HCT116 (cell line): Measurements from ENCODE around the gene SPATA16. TPM values are rescaled to one million over a fixed set of nuclear protein-coding genes. Genes with fewer than 3 reads are reported as not detected.

Experiments
- ATAC-seq: fragments of 200-7000 bp; cut with Tn5 transposase; 2 replicates; pipeline ENCODE4 v1.9.1; 2020; ENCODE audit warnings: mild to moderate bottlenecking, moderate library complexity
- BruUV-seq: library from RNA; stranded (reverse); fragments of 400-500 nt; replicated peaks from 2 replicates; lab custom pipeline; 2021; lab: Mats Ljungman, UMichigan
- CTCF ChIA-PET: fragments of 300-600 bp; sonication (Branson Sonifier 250); formaldehyde crosslinking; loops from one replicate; lab custom pipeline; 2021; ENCODE audit warnings: antibody characterized with exemption; lab: Charles Lee
- POLR2A ChIA-PET: fragments of 300-600, 350-600 bp; sonication (Branson Sonifier 250); formaldehyde crosslinking; loops from one replicate; lab custom pipeline; 2021; ENCODE audit warnings: antibody characterized with exemption; lab: Charles Lee
- RAD21 ChIA-PET, 2 experiments: fragments of 300-600 bp; sonication (Branson Sonifier 250); formaldehyde crosslinking; loops; one replicate each; lab custom pipeline; 2023; ENCODE audit warnings: low total read pairs in 2 of 2; ENCODE audit not compliant: uncharacterized antibody in 2 of 2, unreplicated experiment in 2 of 2, low non-redundant PET in 1 of 2; lab: Charles Lee
- DNase-seq: peaks from one replicate; pipeline ENCODE4 v3.0.0-alpha.2; 2010; ENCODE audit warnings: low read depth, low spot score
- H2AFZ ChIP-seq: fragments of 200-600 bp; shearing (Covaris generic), sonication (generic); 2 replicates; pipeline ENCODE4 v1.6.1; 2017; ENCODE audit warnings: low read depth, mixed run types, mixed read lengths, antibody characterized with exemption, low read length; ENCODE audit not compliant: poor library complexity, severe bottlenecking
- H3K27ac ChIP-seq: 2 replicates; pipeline ENCODE4 v1.5.1; 2012; ENCODE audit warnings: low read depth, low read length
- H3K27me3 ChIP-seq: fragments of 200-600 bp; sonication (generic); 2 replicates; pipeline ENCODE4 v1.6.1; 2016; ENCODE audit warnings: mixed run types, low read length, mixed read lengths; ENCODE audit not compliant: insufficient read depth
- H3K36me3 ChIP-seq, 2 experiments: fragments of 200-500 bp in 1 of 2; fragments of 200-600 bp in 1 of 2; sonication (Bioruptor generic) in 1 of 2; sonication (generic) in 1 of 2; 2 replicates each; pipeline versions ENCODE4 v1.5.1 to v1.6.1; 2014 to 2016; ENCODE audit warnings: low read length in 2 of 2, inconsistent platforms in 1 of 2, mixed read lengths in 1 of 2, mixed run types in 1 of 2; ENCODE audit not compliant: insufficient read depth in 2 of 2, control insufficient read depth in 1 of 2
- H3K4me1 ChIP-seq, 2 experiments: fragments of 200-600 bp in 1 of 2; sonication (generic) in 1 of 2; 2 replicates each; pipeline versions ENCODE4 v1.5.1 to v1.6.1; 2012 to 2017; ENCODE audit warnings: low read length in 2 of 2, inconsistent platforms in 1 of 2, mild to moderate bottlenecking in 1 of 2, mixed read lengths in 1 of 2, mixed run types in 1 of 2, moderate library complexity in 1 of 2; ENCODE audit not compliant: insufficient read depth in 2 of 2, control insufficient read depth in 1 of 2
- H3K4me2 ChIP-seq: fragments of 200-600 bp; sonication (generic); 2 replicates; pipeline ENCODE4 v1.6.1; 2017; ENCODE audit warnings: mixed run types, low read length, mixed read lengths
- H3K4me3 ChIP-seq, 2 experiments: fragments of 200-600 bp in 1 of 2; sonication (generic) in 1 of 2; replicated peaks in 1 of 2; 2 replicates each; pipeline ENCODE4 v1.5.1; 2011 to 2016; ENCODE audit warnings: low read length in 2 of 2, control low read depth in 1 of 2, low read depth in 1 of 2, mild to moderate bottlenecking in 1 of 2, mixed read lengths in 1 of 2, mixed run types in 1 of 2
- H3K79me2 ChIP-seq: fragments of 200-600 bp; sonication (generic); 2 replicates; pipeline ENCODE4 v1.6.1; 2017; ENCODE audit warnings: mild to moderate bottlenecking, mixed run types, low read length, moderate library complexity, mixed read lengths; ENCODE audit not compliant: insufficient read depth
- H3K9ac ChIP-seq: fragments of 200-600 bp; sonication (generic); 2 replicates; pipeline ENCODE4 v1.6.1; 2016; ENCODE audit warnings: low read length, mixed read lengths
- H3K9me2 ChIP-seq: fragments of 200-600 bp; sonication (generic), shearing (Covaris generic); 2 replicates; pipeline ENCODE4 v1.6.1; 2017; ENCODE audit warnings: mixed run types, mild to moderate bottlenecking, moderate library complexity; ENCODE audit not compliant: insufficient read depth
- H3K9me3 ChIP-seq, 2 experiments: fragments of 200-500 bp in 1 of 2; fragments of 200-600 bp in 1 of 2; sonication (Bioruptor generic) in 1 of 2; sonication (generic) in 1 of 2; 2 replicates each; pipeline ENCODE4 v1.6.1; 2014 to 2017; ENCODE audit warnings: low read length in 2 of 2, mixed read lengths in 2 of 2, inconsistent platforms in 1 of 2, low read depth in 1 of 2, mild to moderate bottlenecking in 1 of 2, mixed run types in 1 of 2, moderate library complexity in 1 of 2; ENCODE audit not compliant: control insufficient read depth in 1 of 2, insufficient read depth in 1 of 2
- H4K20me1 ChIP-seq: fragments of 200-600 bp; sonication (generic), shearing (Covaris generic); 2 replicates; pipeline ENCODE4 v1.6.1; 2017; ENCODE audit warnings: mixed run types, mild to moderate bottlenecking, moderate library complexity; ENCODE audit not compliant: insufficient read depth
- CBX3 ChIP-seq: IDR thresholded peaks from 2 replicates; pipeline ENCODE4 v1.6.1; 2012; ENCODE audit warnings: low read depth
- CEBPB ChIP-seq: IDR thresholded peaks from 2 replicates; pipeline ENCODE4 v1.6.1; 2012; ENCODE audit warnings: low read depth
- EGR1 ChIP-seq: IDR thresholded peaks from 2 replicates; pipeline ENCODE4 v1.6.1; 2012; ENCODE audit warnings: low read depth
- ELF1 ChIP-seq: IDR thresholded peaks from 2 replicates; pipeline ENCODE4 v1.6.1; 2012; ENCODE audit warnings: low read depth, borderline replicate concordance
- EZH2phosphoT487 ChIP-seq: fragments of 200-600 bp; IDR thresholded peaks from 2 replicates; pipeline ENCODE4 v1.6.1; 2018; ENCODE audit warnings: antibody characterized with exemption, borderline replicate concordance
- FOSL1 ChIP-seq: IDR thresholded peaks from 2 replicates; pipeline ENCODE4 v1.6.1; 2012; ENCODE audit warnings: low read depth
- JUND ChIP-seq: IDR thresholded peaks from 2 replicates; pipeline ENCODE4 v1.6.1; 2012
- POLR2A ChIP-seq: IDR thresholded peaks from 2 replicates; pipeline ENCODE4 v1.7.0; 2011; ENCODE audit warnings: borderline replicate concordance; ENCODE audit not compliant: insufficient read depth, insufficient read length; ENCODE audit errors: extremely low read depth
- POLR2AphosphoS5 ChIP-seq: IDR thresholded peaks from 2 replicates; pipeline ENCODE4 v1.6.1; 2011; ENCODE audit warnings: mild to moderate bottlenecking, low read depth, low read length, moderate library complexity
- RAD21 ChIP-seq: IDR thresholded peaks from 2 replicates; pipeline ENCODE4 v1.6.1; 2012; ENCODE audit warnings: low read depth, mild to moderate bottlenecking
- SP1 ChIP-seq: IDR thresholded peaks from 2 replicates; pipeline ENCODE4 v1.6.1; 2012; ENCODE audit warnings: low read depth
- TCF7L2 ChIP-seq: IDR thresholded peaks from 2 replicates; pipeline ENCODE4 v1.7.0; 2011; ENCODE audit warnings: borderline replicate concordance, inconsistent platforms; ENCODE audit not compliant: insufficient read depth, insufficient read length; ENCODE audit errors: extremely low read depth
- YY1 ChIP-seq: IDR thresholded peaks from 2 replicates; pipeline ENCODE4 v1.6.1; 2011; ENCODE audit warnings: low read length, low read depth, moderate library complexity, mild to moderate bottlenecking; ENCODE audit not compliant: insufficient replicate concordance; ENCODE audit errors: extremely low read depth
- ZFX ChIP-seq: fragments of 450-650 bp; IDR thresholded peaks from 2 replicates; pipeline ENCODE4 v1.6.1; 2017
- ZNF274 ChIP-seq: fragments of 200-500 bp; sonication (Bioruptor generic); IDR thresholded peaks from 2 replicates; pipeline ENCODE4 v1.6.1; 2014; ENCODE audit warnings: mild to moderate bottlenecking, low read depth, low read length, inconsistent platforms
- intact Hi-C: fragments of 100-400 bp; cut with micrococcal nuclease; formaldehyde crosslinking; loops from 2 replicates; pipeline ENCODE4 v1.10.0; 2022
- total RNA-seq: library from RNA; stranded (reverse); gene quantifications from one replicate; pipeline ENCODE4 v1.2.1, GENCODE V29; 2021; ENCODE audit not compliant: unreplicated experiment
- TF ChIP-seq, protein P1 (sequence below): IDR thresholded peaks from 2 replicates; pipeline ENCODE4 v1.6.1; 2012
- TF ChIP-seq, protein P2 (sequence below), 3 experiments: fragments of 200-600 bp in 1 of 3; sonication (generic) in 1 of 3; IDR thresholded peaks in 2 of 3; conservative IDR thresholded peaks in 1 of 3; 2 replicates each; pipeline ENCODE4 v1.5.1; 2012 to 2017; ENCODE audit warnings: low read depth in 2 of 3, low read length in 2 of 3, antibody characterized with exemption in 1 of 3, borderline replicate concordance in 1 of 3, control low read depth in 1 of 3, mild to moderate bottlenecking in 1 of 3, mixed read lengths in 1 of 3, mixed run types in 1 of 3, moderate library complexity in 1 of 3; ENCODE audit not compliant: insufficient read depth in 1 of 3
- TF ChIP-seq, protein P3 (sequence below): IDR thresholded peaks from 2 replicates; pipeline ENCODE4 v1.6.1; 2012; ENCODE audit warnings: low read depth
- TF ChIP-seq, protein P4 (sequence below): IDR thresholded peaks from 2 replicates; pipeline ENCODE4 v1.6.1; 2011; ENCODE audit warnings: mild to moderate bottlenecking, low read length, moderate library complexity; ENCODE audit not compliant: insufficient replicate concordance; ENCODE audit errors: extremely low read depth

Gene SPATA16
- total RNA-seq, 1 experiment from 2014 or later = not detected

DNA sequence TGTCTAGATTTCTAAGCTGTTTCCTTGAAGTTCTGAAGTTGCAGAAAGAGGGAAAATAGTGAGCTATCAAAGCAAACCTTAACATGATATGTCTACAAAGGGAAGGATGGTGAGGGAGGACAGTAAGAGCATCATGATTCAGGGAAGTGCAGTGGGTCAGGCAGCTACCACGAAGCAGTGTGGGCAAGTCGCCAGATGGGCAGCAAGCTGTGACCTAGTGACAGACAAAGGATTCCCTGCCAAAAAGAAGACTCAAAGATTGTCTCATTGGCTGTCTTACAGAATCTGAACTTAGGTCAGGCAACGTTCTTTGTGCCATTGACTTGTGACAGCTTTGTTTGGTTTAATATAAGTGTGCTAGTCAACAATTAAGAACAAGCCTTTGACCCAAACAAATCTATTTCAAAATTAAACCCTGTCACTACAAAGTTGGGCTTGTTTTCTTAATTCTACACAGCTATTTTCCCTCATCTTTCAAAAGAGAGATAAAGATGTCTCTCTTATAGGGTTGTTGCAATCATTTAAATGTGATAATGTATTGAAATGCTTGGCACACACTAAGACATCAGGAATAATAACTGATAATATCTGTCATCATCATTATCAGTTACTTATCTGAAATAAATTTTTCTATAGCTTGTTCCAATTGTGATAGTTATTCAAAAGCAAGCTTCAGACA lies 237.3 kb downstream of the SPATA16 start:
- no TSS peak for BruUV-seq
- Histone ChIP-seq H3K4me3 (no peak overlapping the region), H3K27me3 (no peaks in the 10 kb centered on the region), H3K79me2 (no peaks in the 10 kb centered on the region), H3K4me1 (no peaks in the 10 kb centered on the region), H3K36me3 (no peaks in the 10 kb centered on the region), H4K20me1 (no peaks in the 10 kb centered on the region), H2AFZ (no peak overlapping the region), H3K9me2 (no peaks in the 10 kb centered on the region; the same call in 1 of the 2 replicates), H3K27ac (no peak overlapping the region), H3K4me2 (no peak overlapping the region), H3K9ac (no peak overlapping the region), H3K9me3 (no peaks in the 10 kb centered on the region)
- DNase-seq (no peak), ATAC-seq (no peak)
- CTCF ChIA-PET = no interaction called here
- TF ChIP-seq SP1 (no peak), YY1 (no peak), POLR2A (no peak), TCF7L2 (no peak), CBX3 (no peak), FOSL1 (no peak), POLR2AphosphoS5 (no peak), ELF1 (no peak), JUND (no peak), EZH2phosphoT487 (no peak), EGR1 (no peak), ZNF274 (no peak), CEBPB (no peak), RAD21 (no peak), ZFX (no peak)
- TF ChIP-seq, protein P1, sequence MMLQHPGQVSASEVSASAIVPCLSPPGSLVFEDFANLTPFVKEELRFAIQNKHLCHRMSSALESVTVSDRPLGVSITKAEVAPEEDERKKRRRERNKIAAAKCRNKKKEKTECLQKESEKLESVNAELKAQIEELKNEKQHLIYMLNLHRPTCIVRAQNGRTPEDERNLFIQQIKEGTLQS = no peak
- TF ChIP-seq, protein P2, sequence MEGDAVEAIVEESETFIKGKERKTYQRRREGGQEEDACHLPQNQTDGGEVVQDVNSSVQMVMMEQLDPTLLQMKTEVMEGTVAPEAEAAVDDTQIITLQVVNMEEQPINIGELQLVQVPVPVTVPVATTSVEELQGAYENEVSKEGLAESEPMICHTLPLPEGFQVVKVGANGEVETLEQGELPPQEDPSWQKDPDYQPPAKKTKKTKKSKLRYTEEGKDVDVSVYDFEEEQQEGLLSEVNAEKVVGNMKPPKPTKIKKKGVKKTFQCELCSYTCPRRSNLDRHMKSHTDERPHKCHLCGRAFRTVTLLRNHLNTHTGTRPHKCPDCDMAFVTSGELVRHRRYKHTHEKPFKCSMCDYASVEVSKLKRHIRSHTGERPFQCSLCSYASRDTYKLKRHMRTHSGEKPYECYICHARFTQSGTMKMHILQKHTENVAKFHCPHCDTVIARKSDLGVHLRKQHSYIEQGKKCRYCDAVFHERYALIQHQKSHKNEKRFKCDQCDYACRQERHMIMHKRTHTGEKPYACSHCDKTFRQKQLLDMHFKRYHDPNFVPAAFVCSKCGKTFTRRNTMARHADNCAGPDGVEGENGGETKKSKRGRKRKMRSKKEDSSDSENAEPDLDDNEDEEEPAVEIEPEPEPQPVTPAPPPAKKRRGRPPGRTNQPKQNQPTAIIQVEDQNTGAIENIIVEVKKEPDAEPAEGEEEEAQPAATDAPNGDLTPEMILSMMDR (IDR thresholded peaks at IDR 0.05 in 2 of 3, conservative IDR thresholded peaks at IDR 0.05 in 1 of 3; ENCODE audit: borderline replicate concordance in 1 of 3, insufficient read depth in 1 of 3, low read depth in 2 of 3, low read length in 2 of 3) = no peak
- TF ChIP-seq, protein P3, sequence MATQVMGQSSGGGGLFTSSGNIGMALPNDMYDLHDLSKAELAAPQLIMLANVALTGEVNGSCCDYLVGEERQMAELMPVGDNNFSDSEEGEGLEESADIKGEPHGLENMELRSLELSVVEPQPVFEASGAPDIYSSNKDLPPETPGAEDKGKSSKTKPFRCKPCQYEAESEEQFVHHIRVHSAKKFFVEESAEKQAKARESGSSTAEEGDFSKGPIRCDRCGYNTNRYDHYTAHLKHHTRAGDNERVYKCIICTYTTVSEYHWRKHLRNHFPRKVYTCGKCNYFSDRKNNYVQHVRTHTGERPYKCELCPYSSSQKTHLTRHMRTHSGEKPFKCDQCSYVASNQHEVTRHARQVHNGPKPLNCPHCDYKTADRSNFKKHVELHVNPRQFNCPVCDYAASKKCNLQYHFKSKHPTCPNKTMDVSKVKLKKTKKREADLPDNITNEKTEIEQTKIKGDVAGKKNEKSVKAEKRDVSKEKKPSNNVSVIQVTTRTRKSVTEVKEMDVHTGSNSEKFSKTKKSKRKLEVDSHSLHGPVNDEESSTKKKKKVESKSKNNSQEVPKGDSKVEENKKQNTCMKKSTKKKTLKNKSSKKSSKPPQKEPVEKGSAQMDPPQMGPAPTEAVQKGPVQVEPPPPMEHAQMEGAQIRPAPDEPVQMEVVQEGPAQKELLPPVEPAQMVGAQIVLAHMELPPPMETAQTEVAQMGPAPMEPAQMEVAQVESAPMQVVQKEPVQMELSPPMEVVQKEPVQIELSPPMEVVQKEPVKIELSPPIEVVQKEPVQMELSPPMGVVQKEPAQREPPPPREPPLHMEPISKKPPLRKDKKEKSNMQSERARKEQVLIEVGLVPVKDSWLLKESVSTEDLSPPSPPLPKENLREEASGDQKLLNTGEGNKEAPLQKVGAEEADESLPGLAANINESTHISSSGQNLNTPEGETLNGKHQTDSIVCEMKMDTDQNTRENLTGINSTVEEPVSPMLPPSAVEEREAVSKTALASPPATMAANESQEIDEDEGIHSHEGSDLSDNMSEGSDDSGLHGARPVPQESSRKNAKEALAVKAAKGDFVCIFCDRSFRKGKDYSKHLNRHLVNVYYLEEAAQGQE = no peak
- TF ChIP-seq, protein P4, sequence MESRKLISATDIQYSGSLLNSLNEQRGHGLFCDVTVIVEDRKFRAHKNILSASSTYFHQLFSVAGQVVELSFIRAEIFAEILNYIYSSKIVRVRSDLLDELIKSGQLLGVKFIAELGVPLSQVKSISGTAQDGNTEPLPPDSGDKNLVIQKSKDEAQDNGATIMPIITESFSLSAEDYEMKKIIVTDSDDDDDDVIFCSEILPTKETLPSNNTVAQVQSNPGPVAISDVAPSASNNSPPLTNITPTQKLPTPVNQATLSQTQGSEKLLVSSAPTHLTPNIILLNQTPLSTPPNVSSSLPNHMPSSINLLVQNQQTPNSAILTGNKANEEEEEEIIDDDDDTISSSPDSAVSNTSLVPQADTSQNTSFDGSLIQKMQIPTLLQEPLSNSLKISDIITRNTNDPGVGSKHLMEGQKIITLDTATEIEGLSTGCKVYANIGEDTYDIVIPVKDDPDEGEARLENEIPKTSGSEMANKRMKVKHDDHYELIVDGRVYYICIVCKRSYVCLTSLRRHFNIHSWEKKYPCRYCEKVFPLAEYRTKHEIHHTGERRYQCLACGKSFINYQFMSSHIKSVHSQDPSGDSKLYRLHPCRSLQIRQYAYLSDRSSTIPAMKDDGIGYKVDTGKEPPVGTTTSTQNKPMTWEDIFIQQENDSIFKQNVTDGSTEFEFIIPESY = no peak
- RAD21 ChIA-PET = no interaction called here
- intact Hi-C loops = no loop called here
- POLR2A ChIA-PET = no interaction called here
